NCI-H748 (cell line): ENCODE results near the gene CDH4.

Source experiments
- DNase-seq: peaks from one replicate; lab custom pipeline; 2025; ENCODE audit not compliant: unreplicated experiment; lab: John Stamatoyannopoulos, UW

The CDH4 gene

GRCh38 chr20:61571916-61572711 lies 320.1 kb downstream of the CDH4 start:
- DNase-seq, result no peak

- no peak for DNase-seq
These were observed 320.7 kb downstream of the CDH4 start for GRCh38 chr20:61572789-61573188.

DNA sequence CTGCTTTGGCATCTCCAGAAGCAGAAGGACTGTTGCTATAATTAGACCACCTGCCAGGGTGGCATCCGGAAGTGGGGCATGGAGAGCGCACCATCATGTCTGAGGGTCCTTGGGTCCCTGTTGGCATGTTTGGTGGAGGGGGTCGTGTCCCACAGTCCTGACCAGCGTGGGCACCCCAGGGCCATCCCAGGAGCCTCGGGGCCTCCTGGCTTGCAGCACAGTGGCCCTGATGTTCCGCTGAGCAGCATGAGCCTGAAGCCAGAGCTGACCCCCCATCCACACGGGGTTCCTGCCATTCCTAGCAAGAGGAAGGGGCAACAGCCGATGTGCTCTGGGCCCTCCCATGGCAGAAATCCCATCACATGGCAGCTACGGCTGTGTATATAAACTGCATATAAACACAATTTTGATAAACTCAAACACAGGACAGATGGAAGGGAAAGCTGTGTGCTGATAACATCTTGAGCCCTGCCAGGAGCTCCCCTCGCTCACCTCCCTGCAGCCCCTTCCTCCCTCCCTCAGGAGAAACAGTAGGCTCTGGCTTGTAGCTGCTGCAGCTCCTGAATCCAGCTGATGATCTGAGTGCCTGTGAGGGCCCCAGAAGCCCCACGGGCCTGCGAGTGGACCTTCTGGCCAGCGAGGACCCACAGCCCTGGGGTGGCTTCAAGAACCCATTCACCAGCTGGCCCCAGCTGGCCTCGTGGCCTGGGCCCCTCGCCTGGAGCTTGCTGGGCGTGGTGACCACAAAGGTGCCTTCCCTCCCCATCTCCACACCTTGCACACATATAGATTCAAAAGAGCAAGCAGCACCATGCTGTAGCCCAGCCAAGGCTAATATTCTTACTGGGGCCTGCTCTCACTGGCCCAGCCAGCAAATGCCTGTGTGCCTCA lies 321.6 kb downstream of the CDH4 start:
- DNase-seq, result no peak

- DNase-seq, result peak; percentile 81
These were observed 323.3 kb downstream of the CDH4 start for GRCh38 chr20:61575151-61575937.

- DNase-seq, result peak; percentile 16
These were observed 324.3 kb downstream of the CDH4 start for GRCh38 chr20:61576372-61576771.

DNA sequence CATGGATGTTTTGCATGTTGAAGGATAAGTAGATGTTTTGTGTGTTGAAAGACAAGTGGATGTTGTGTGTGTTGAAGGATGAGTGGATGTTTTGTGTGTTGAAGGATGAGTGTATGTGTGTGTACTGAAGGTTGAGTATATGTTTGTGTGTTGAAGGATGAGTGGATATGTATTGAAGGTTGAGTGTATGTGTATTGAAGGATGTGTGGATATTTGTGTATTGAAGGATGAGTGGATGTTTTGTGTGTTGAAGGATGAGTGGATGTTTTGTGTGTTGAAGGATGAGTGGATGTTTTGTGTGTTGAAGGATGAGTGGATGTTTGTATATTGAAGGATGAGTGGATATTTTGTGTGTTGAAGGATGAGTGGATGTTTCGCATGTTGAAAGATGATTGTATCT lies 325.0 kb downstream of the CDH4 start:
- peak; percentile 30 for DNase-seq

DNA sequence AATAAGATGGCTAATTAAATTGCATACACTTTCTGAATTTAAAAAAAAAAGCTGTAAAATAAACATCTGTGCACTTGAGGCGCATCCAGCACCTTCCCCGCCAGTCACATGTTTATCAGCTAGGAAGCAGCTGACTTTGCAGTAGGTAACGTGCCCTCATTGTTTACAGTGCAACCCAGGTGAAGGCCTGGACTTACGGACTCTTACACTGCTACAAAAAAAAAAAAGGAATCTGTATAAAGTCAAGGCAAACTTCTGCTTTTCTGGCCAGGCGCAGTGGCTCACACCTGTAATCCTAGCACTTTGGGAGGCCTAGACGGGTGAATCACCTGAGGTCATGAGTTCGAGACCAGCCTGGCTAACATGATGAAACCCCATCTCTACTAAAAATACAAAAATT lies 327.8 kb downstream of the CDH4 start:
- DNase-seq, result no peak

DNA sequence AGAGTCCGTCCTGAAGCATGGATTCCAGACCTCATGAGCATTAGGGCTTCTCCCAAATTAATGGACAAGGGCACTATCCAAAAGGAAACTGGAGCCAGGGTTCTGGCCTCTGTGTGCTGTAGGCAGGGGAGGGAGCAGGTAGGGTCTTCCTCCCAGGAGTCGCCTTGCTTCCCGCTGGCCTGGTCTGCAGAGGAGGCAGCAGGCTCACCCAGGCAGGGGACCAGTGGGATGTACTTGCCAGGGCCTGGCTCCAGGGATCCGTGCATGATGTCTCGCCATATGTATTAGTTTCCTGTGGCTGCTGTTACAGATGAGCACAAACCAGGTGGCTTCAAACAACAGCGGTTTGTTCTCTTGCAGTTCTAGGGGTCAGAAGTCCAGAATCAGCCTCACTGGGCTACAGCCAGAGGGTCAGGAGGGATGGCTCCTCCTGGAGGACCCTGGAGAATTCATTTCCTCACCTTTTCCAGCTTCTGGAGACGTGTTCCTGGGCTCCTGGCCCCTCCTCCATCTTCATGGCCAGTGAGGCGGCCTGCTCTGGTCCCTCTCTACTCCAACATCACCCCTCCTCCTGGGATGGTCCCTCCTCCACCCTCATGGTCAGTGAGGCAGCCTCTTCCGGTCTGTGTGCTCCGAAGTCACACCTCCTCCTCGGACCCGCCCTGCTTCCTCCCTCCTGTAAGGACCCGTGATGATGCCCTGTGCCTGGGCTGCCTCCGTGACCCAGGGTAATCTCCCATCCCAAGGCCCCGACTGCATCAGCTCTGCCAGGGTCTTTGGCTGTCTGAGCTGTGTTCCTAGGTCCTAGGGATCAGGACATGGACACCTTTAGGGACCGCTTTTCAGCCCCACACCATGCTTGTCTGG lies 329.1 kb downstream of the CDH4 start:
- DNase-seq, result no peak

GRCh38 chr20:61581825-61582188 lies 329.7 kb downstream of the CDH4 start:
- DNase-seq, result no peak

GRCh38 chr20:61582196-61582923 lies 330.3 kb downstream of the CDH4 start:
- no peak for DNase-seq

GRCh38 chr20:61583356-61583755 lies 331.3 kb downstream of the CDH4 start:
- no peak for DNase-seq

- DNase-seq, result peak; percentile 10
These were observed 332.8 kb downstream of the CDH4 start for GRCh38 chr20:61584851-61585250.

DNA sequence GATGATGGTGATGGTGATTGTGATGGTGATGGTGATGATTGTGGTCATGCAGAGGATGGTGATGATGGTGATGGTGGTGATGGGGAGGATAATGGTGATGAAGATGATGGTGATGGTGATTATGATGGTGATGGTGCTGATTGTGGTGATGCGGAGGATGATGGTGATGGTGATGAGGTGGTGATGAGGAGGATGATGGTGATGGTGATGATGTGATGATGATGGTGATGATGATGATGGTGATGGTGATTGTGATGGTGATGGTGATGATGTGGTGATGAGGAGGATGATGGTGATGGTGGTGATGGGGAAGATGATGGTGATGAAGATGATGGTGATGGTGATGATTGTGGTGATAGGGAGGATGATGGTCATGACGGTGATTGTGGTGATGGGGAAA lies 333.7 kb downstream of the CDH4 start:
- DNase-seq, result no peak

DNA sequence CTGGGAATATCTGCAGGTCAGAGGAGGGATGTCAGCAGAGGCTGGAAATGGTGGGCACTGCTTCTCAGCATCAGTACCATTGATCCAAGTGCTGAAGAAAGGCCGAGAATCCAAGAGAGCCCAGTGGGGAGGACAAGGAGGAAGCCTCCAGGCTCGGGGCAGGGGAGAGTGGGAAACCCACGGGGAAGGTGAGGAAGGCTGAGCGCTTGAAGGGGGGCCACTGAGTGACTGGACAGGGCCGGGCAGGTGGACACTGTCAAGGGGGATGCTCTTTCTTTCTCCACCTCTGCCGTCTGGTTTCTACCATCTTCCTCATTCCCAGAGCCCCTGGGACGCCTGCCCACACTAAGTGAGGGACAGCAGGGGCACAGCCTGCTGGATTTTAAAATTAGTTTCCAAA lies 335.0 kb downstream of the CDH4 start:
- no peak for DNase-seq

GRCh38 chr20:61587681-61588289 lies 335.7 kb downstream of the CDH4 start:
- DNase-seq, result no peak

- peak; percentile 33 for DNase-seq
These were observed 336.6 kb downstream of the CDH4 start for GRCh38 chr20:61588411-61589385.

DNA sequence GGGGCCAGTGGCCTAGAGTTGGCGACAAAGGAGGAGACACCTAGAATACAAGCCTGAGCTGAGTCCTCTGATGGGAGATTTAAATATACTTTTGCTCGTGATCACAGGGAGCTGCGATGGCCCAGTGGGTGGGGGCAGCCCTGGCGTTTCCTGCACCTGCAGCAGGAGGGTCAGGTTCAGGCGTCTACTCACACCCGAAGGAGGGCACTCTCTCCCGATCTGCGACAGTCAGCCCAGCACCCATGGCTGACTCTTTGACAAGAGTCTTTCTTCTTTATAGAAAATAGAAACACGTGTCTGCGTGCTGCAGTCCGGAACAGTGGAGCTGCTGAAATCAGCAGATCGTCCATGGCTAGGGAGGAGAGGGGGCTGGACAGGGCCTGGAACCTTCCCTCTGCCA lies 338.2 kb downstream of the CDH4 start:
- DNase-seq, result no peak

GRCh38 chr20:61593516-61593915 lies 341.5 kb downstream of the CDH4 start:
- DNase-seq, result no peak
